ENCODE results near the gene ELK4.

DNA sequence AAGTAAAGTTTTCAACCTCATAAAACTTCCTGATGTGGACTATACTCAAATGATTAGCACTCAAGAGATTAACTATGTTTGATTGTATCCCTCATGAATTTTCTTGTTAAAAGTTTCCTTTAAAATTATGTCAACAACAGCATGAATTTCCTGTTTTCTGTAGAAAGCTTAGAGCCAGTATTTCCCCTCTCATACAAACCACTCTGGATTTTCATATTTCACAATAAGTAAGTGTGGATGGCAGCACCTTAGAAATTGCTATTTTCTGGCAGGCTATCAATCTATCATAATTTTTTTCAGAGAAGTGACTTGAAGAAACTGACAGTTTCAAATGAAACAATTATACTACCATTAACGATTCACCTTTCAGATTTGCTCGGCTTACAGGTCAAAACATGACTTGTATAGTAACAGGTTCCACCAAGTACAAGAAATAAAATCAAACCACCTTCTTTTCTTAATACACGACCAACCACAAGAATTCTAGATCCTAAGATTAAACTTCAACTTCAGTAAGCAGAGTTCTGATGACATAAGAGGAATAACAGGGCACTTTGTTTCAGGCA lies 20.8 kb downstream of the ELK4 start:
- TF ChIP-seq, protein P1, sequence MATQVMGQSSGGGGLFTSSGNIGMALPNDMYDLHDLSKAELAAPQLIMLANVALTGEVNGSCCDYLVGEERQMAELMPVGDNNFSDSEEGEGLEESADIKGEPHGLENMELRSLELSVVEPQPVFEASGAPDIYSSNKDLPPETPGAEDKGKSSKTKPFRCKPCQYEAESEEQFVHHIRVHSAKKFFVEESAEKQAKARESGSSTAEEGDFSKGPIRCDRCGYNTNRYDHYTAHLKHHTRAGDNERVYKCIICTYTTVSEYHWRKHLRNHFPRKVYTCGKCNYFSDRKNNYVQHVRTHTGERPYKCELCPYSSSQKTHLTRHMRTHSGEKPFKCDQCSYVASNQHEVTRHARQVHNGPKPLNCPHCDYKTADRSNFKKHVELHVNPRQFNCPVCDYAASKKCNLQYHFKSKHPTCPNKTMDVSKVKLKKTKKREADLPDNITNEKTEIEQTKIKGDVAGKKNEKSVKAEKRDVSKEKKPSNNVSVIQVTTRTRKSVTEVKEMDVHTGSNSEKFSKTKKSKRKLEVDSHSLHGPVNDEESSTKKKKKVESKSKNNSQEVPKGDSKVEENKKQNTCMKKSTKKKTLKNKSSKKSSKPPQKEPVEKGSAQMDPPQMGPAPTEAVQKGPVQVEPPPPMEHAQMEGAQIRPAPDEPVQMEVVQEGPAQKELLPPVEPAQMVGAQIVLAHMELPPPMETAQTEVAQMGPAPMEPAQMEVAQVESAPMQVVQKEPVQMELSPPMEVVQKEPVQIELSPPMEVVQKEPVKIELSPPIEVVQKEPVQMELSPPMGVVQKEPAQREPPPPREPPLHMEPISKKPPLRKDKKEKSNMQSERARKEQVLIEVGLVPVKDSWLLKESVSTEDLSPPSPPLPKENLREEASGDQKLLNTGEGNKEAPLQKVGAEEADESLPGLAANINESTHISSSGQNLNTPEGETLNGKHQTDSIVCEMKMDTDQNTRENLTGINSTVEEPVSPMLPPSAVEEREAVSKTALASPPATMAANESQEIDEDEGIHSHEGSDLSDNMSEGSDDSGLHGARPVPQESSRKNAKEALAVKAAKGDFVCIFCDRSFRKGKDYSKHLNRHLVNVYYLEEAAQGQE (IDR thresholded peaks at IDR 0.05) = no peak
- TF ChIP-seq, protein P2, sequence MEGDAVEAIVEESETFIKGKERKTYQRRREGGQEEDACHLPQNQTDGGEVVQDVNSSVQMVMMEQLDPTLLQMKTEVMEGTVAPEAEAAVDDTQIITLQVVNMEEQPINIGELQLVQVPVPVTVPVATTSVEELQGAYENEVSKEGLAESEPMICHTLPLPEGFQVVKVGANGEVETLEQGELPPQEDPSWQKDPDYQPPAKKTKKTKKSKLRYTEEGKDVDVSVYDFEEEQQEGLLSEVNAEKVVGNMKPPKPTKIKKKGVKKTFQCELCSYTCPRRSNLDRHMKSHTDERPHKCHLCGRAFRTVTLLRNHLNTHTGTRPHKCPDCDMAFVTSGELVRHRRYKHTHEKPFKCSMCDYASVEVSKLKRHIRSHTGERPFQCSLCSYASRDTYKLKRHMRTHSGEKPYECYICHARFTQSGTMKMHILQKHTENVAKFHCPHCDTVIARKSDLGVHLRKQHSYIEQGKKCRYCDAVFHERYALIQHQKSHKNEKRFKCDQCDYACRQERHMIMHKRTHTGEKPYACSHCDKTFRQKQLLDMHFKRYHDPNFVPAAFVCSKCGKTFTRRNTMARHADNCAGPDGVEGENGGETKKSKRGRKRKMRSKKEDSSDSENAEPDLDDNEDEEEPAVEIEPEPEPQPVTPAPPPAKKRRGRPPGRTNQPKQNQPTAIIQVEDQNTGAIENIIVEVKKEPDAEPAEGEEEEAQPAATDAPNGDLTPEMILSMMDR (IDR thresholded peaks at IDR 0.05) = no peak
- no peak for TF ChIP-seq TFCP2L1 (CRISPR knock-in tag; IDR thresholded peaks at IDR 0.05)
- TF ChIP-seq, protein P3, sequence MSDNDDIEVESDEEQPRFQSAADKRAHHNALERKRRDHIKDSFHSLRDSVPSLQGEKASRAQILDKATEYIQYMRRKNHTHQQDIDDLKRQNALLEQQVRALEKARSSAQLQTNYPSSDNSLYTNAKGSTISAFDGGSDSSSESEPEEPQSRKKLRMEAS (IDR thresholded peaks at IDR 0.05) = no peak
- no peak for TF ChIP-seq CHD4 (IDR thresholded peaks at IDR 0.05; ENCODE audit: borderline replicate concordance)
- no peak for TF ChIP-seq EP300 (IDR thresholded peaks at IDR 0.05)
- no peak for TF ChIP-seq ZNF302 (CRISPR knock-in tag; IDR thresholded peaks at IDR 0.05)
- TF ChIP-seq, protein P4, sequence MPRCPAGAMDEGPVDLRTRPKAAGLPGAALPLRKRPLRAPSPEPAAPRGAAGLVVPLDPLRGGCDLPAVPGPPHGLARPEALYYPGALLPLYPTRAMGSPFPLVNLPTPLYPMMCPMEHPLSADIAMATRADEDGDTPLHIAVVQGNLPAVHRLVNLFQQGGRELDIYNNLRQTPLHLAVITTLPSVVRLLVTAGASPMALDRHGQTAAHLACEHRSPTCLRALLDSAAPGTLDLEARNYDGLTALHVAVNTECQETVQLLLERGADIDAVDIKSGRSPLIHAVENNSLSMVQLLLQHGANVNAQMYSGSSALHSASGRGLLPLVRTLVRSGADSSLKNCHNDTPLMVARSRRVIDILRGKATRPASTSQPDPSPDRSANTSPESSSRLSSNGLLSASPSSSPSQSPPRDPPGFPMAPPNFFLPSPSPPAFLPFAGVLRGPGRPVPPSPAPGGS (IDR thresholded peaks at IDR 0.05) = no peak
- TF ChIP-seq EHMT2 (IDR thresholded peaks at IDR 0.05; ENCODE audit: low read depth) = no peak
- TF ChIP-seq, protein P5, sequence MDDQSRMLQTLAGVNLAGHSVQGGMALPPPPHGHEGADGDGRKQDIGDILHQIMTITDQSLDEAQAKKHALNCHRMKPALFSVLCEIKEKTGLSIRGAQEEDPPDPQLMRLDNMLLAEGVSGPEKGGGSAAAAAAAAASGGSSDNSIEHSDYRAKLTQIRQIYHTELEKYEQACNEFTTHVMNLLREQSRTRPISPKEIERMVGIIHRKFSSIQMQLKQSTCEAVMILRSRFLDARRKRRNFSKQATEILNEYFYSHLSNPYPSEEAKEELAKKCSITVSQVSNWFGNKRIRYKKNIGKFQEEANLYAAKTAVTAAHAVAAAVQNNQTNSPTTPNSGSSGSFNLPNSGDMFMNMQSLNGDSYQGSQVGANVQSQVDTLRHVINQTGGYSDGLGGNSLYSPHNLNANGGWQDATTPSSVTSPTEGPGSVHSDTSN (IDR thresholded peaks at IDR 0.05) = no peak
- TF ChIP-seq POLR2AphosphoS2 (conservative IDR thresholded peaks at IDR 0.05; ENCODE audit: low read length) = no peak
- TF ChIP-seq FOXS1 (CRISPR knock-in tag; IDR thresholded peaks at IDR 0.05) = no peak
- no peak for TF ChIP-seq POLR2A (IDR thresholded peaks at IDR 0.05; ENCODE audit: low read length)
- TF ChIP-seq RCOR1 (IDR thresholded peaks at IDR 0.05; ENCODE audit: low read depth, low read length) = no peak
